A673 (cell line): ENCODE data around the gene DOK3.

Experiments
- EZH2 ChIP-seq: fragments of 200-600 bp; sonication (generic); IDR thresholded peaks from 2 replicates; pipeline ENCODE4 v1.6.1; 2017; ENCODE audit warnings: borderline replicate concordance, low read depth, mild to moderate bottlenecking, mixed read lengths, antibody characterized with exemption, low read length; ENCODE audit not compliant: poor library complexity, severe bottlenecking
- TF ChIP-seq, protein P1 (sequence below): fragments of 300-800, 200-600 bp; sonication (generic); conservative IDR thresholded peaks from 2 replicates; pipeline ENCODE4 v1.5.1; 2017; ENCODE audit warnings: low read depth, mild to moderate bottlenecking, antibody characterized with exemption, low read length, moderate library complexity, mixed read lengths

DNA sequence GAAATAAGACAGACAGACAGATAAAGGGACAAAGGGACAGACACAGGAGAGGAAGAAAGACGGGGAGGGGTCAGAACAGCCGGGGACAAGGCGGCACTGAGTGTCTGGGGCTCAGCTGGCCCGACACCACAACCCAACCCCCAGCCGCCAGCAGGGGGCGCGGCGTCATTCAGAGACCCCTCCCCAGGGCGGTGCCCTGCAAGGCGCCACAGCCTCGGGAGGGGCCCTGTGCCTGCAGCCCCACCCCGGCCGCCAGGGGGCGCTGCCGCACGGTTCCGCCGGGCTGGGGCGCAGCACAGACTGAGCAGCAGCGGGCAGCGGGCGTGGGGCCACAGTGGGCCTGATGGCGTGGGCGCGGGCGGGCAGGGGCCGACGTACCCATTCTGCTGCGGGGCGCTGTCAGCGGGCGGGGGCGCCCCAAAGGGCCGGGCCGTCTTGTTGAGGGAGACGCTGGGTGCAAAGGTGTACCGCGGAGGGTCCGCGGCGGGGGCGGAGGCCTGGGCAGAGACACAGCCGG, 18.1 kb downstream of the DOK3 start:
- TF ChIP-seq, protein P1, sequence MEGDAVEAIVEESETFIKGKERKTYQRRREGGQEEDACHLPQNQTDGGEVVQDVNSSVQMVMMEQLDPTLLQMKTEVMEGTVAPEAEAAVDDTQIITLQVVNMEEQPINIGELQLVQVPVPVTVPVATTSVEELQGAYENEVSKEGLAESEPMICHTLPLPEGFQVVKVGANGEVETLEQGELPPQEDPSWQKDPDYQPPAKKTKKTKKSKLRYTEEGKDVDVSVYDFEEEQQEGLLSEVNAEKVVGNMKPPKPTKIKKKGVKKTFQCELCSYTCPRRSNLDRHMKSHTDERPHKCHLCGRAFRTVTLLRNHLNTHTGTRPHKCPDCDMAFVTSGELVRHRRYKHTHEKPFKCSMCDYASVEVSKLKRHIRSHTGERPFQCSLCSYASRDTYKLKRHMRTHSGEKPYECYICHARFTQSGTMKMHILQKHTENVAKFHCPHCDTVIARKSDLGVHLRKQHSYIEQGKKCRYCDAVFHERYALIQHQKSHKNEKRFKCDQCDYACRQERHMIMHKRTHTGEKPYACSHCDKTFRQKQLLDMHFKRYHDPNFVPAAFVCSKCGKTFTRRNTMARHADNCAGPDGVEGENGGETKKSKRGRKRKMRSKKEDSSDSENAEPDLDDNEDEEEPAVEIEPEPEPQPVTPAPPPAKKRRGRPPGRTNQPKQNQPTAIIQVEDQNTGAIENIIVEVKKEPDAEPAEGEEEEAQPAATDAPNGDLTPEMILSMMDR = peak; percentile 83
- no peak for TF ChIP-seq EZH2
